Activated gamma-delta T cell treated with anti-CD3 and anti-CD28 coated beads, Interleukin-2, amount 50 U/mL, for 16 hours (primary cell): ENCODE results near the gene ATP5PD.
"Not testable (repeated sequence)": the region's sequence is repeated elsewhere in the genome, so short reads cannot be mapped to it uniquely, and the experiment has no call there.

Experiments
- DNase-seq: peaks from one replicate; pipeline ENCODE4 v3.0.0-alpha.2; 2020; ENCODE audit warnings: low read depth

The ATP5PD gene

GRCh38 chr17:75020331-75021110 is 26.2 kb downstream of the ATP5PD start:
- no peak for DNase-seq

- no peak for DNase-seq
These were observed 27.1 kb downstream of the ATP5PD start for GRCh38 chr17:75019710-75020109.

GRCh38 chr17:75019146-75019545 is 27.6 kb downstream of the ATP5PD start:
- no peak for DNase-seq

GRCh38 chr17:75013092-75013559 is 33.6 kb downstream of the ATP5PD start:
- DNase-seq: no peak

GRCh38 chr17:75012346-75013091 is 34.2 kb downstream of the ATP5PD start, which contains the start of gene MRPL58:
Gene MRPL58 (plus strand): TSS chr17:75012670. CDS start chr17:75012687, 17 bp downstream.
- DNase-seq: peak; percentile 68

- no peak for DNase-seq
These were observed 34.7 kb downstream of the ATP5PD start for GRCh38 chr17:75012096-75012345.

GRCh38 chr17:75011401-75012095 is 35.2 kb downstream of the ATP5PD start:
- no peak for DNase-seq

GRCh38 chr17:75010683-75011400 is 35.9 kb downstream of the ATP5PD start:
- no peak for DNase-seq

- DNase-seq: no peak
These were observed 37.5 kb downstream of the ATP5PD start for GRCh38 chr17:75009139-75009724.

- DNase-seq: no peak
These were observed 38.4 kb downstream of the ATP5PD start for GRCh38 chr17:75008373-75008772.

- DNase-seq: no peak
These were observed 40.1 kb downstream of the ATP5PD start for GRCh38 chr17:75006653-75007052.

GRCh38 chr17:75006084-75006483 is 40.7 kb downstream of the ATP5PD start:
- DNase-seq: not testable (repeated sequence)

GRCh38 chr17:75005291-75005690 is 41.5 kb downstream of the ATP5PD start:
- no peak for DNase-seq

- no peak for DNase-seq
These were observed 42.4 kb downstream of the ATP5PD start for GRCh38 chr17:75004371-75004770.

- DNase-seq: no peak
These were observed 42.8 kb downstream of the ATP5PD start for GRCh38 chr17:75003957-75004355.

GRCh38 chr17:75003070-75003956 is 43.5 kb downstream of the ATP5PD start:
- DNase-seq: no peak

- DNase-seq: no peak
These were observed 44.6 kb downstream of the ATP5PD start for GRCh38 chr17:75001915-75002843.

GRCh38 chr17:74999523-74999922 is 47.2 kb downstream of the ATP5PD start:
- DNase-seq: no peak

- no peak for DNase-seq
These were observed 48.0 kb downstream of the ATP5PD start for GRCh38 chr17:74998783-74999182.

GRCh38 chr17:74995847-74996246 is 50.9 kb downstream of the ATP5PD start:
- DNase-seq: no peak
